Skeletal muscle tissue (tissue), 4 donors: Measurements from ENCODE around the gene ZNF385A. TPM values are rescaled to one million over a fixed set of nuclear protein-coding genes. Genes with fewer than 3 reads are reported as not detected.

ENCODE experiments used
- H3K27ac ChIP-seq: one replicate; pipeline ENCODE4 v1.7.0; 2013; ENCODE audit warnings: mild to moderate bottlenecking, low read depth, low read length, inconsistent platforms
- H3K27me3 ChIP-seq, 3 donors: one replicate each; pipeline ENCODE4 v1.7.0; 2013; ENCODE audit warnings: low read length in 3 of 3; ENCODE audit not compliant: control insufficient read depth in 3 of 3, insufficient read depth in 3 of 3
- H3K36me3 ChIP-seq, 3 donors: one replicate each; pipeline ENCODE4 v1.7.0; 2013; ENCODE audit warnings: low read length in 3 of 3; ENCODE audit not compliant: control insufficient read depth in 3 of 3, insufficient read depth in 3 of 3
- H3K4me1 ChIP-seq, 3 donors: one replicate each; pipeline ENCODE4 v1.7.0; 2013; ENCODE audit warnings: low read length in 3 of 3, mild to moderate bottlenecking in 3 of 3; ENCODE audit not compliant: control insufficient read depth in 3 of 3, insufficient read depth in 3 of 3
- H3K4me3 ChIP-seq, 3 donors: one replicate each; pipeline ENCODE4 v1.7.0; 2013; ENCODE audit warnings: low read length in 3 of 3
- H3K9ac ChIP-seq, 3 donors: one replicate each; pipeline ENCODE4 v1.7.0; 2013; ENCODE audit warnings: low read length in 3 of 3, mild to moderate bottlenecking in 3 of 3, moderate library complexity in 2 of 3, low read depth in 1 of 3
- H3K9me3 ChIP-seq, 3 donors: one replicate each; pipeline ENCODE4 v1.7.0; 2013; ENCODE audit warnings: low read length in 3 of 3; ENCODE audit not compliant: control insufficient read depth in 3 of 3
- total RNA-seq: library from RNA; depleted of rRNA; stranded (reverse); fragments of >200 nt; gene quantifications from one replicate; pipeline ENCODE4 v1.2.3, GENCODE V29; 2014
- donor health status: Osteomylitis.

Gene ZNF385A, protein sequence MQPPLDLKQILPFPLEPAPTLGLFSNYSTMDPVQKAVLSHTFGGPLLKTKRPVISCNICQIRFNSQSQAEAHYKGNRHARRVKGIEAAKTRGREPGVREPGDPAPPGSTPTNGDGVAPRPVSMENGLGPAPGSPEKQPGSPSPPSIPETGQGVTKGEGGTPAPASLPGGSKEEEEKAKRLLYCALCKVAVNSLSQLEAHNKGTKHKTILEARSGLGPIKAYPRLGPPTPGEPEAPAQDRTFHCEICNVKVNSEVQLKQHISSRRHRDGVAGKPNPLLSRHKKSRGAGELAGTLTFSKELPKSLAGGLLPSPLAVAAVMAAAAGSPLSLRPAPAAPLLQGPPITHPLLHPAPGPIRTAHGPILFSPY
- 3.7 TPM for total RNA-seq

DNA sequence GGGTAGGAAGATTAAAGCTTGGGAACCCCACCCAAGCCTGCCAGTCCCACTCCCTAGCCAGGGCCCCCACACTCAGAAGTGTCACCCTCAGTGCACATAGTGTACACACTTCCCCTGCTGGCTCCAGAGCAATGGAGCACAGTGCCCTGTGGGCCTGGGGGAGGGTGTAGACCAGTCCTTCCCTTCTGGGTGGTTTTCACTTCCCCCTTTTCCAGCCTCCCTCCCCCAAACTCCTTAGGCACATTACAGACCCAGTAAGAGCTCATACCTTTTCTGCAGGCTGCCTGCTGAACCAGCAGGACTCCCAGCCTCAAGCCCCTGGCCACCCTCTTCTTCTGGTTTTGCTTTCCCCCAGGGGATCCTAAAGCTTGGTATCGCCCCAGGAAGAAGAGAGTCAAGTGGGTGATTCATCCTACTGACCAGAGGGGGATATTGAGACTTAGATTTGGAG lies at the start of gene ZNF385A:
TSS of gene ZNF385A (minus strand) at position 143 of the 451 bp plus-strand sequence. CDS start 219 bp downstream, outside the sequence.
- H3K4me1 ChIP-seq, result peaks cover 29 to 67% (median 67%) of the 10 kb centered on the region in 3 donors
- H3K4me3 ChIP-seq, result peak within 1 kb of the TSS; percentile 56 to 79 (median 75)
- H3K9ac ChIP-seq, result peak within 1 kb of the TSS; percentile 61 to 88 (median 75)
- H3K9me3 ChIP-seq, result no peaks in the 10 kb centered on the region
- peak within 1 kb of the TSS; percentile 81 for H3K27ac ChIP-seq
- peaks cover 0 to 4% (median 0%) of the 10 kb centered on the region in 3 donors for H3K36me3 ChIP-seq
- no peaks in the 10 kb centered on the region for H3K27me3 ChIP-seq

GRCh38 chr12:54432815-54433164 lies 48.3 kb upstream of the ZNF385A start:
- peaks cover 23 to 29% (median 25%) of the 10 kb centered on the region in 3 donors for H3K4me1 ChIP-seq
- H3K27ac ChIP-seq, result peak overlapping the region; percentile 82
- H3K27me3 ChIP-seq, result no peaks in the 10 kb centered on the region
- no peaks in the 10 kb centered on the region for H3K36me3 ChIP-seq
- no peak overlapping the region for H3K9ac ChIP-seq
- H3K4me3 ChIP-seq, result no peak overlapping the region
- no peaks in the 10 kb centered on the region for H3K9me3 ChIP-seq

DNA sequence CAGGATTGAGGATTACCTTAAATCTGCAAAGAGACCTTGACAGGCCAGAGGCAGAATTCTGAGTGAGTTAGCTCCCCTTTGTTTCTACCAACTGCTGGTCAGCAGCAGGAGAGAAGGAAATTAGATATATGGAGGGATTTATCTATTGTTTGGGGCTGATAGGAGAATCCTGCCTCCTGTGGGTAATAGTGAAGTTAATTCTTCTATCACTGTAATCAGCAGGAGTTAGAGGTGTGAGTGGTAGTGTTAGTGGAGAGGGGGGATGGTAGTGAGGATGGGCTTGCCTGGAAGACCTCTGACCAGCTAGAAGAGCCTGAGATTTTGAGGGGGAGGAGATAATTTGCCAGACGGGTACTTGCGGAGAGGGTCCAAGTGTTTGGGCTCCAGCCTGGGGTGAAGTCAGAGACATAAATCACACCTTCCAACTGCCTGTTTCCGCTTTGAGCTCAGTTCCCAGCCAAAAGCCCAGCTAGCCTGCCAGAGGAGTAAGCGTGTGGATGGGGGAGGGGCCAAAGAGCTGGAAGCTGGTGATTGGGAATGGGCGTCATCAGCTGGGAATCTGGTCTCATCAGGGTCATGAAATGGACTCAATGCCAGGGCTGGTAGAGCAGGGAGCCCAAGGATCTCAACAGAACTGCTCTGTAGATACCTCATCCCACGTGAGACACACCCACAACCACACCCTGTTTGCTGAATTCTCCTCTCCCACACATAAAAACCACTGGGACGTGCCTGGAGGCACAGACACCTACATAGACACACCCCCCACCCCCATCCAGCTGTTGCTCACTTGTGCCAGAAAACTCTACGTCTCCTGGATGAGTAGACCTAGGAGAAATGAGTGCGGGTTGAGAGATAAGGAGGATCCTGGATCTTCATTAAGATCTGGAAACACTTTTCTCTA lies 47.6 kb upstream of the ZNF385A start:
- H3K27me3 ChIP-seq, result no peaks in the 10 kb centered on the region
- H3K27ac ChIP-seq, result peak overlapping the region; percentile 82
- H3K4me1 ChIP-seq, result peaks cover 30 to 35% (median 31%) of the 10 kb centered on the region in 3 donors
- no peaks in the 10 kb centered on the region for H3K36me3 ChIP-seq
- H3K9ac ChIP-seq, result no peak overlapping the region
- no peaks in the 10 kb centered on the region for H3K9me3 ChIP-seq
- no peak overlapping the region for H3K4me3 ChIP-seq

GRCh38 chr12:54430471-54431069 lies 46.0 kb upstream of the ZNF385A start:
- Histone ChIP-seq H3K4me3 (no peak overlapping the region), H3K27ac (no peak overlapping the region), H3K4me1 (peaks cover 39 to 40% (median 40%) of the 10 kb centered on the region in 3 donors), H3K27me3 (no peaks in the 10 kb centered on the region), H3K9ac (no peak overlapping the region), H3K36me3 (no peaks in the 10 kb centered on the region), H3K9me3 (no peaks in the 10 kb centered on the region)

GRCh38 chr12:54429014-54429471 lies 44.5 kb upstream of the ZNF385A start:
- Histone ChIP-seq H3K4me1 (peaks cover 45 to 52% (median 49%) of the 10 kb centered on the region in 3 donors), H3K36me3 (no peaks in the 10 kb centered on the region), H3K4me3 (no peak overlapping the region), H3K9ac (no peak overlapping the region), H3K27ac (peak overlapping the region; percentile 15), H3K9me3 (no peaks in the 10 kb centered on the region), H3K27me3 (no peaks in the 10 kb centered on the region)

GRCh38 chr12:54428050-54429013 lies 43.8 kb upstream of the ZNF385A start:
- Histone ChIP-seq H3K4me1 (peaks cover 45 to 51% (median 49%) of the 10 kb centered on the region in 3 donors), H3K36me3 (no peaks in the 10 kb centered on the region), H3K4me3 (no peak overlapping the region)

GRCh38 chr12:54427106-54427505 lies 42.6 kb upstream of the ZNF385A start:
- H3K4me3 ChIP-seq, result peak overlapping the region in 1 of 3 donors; percentile 1
- no peaks in the 10 kb centered on the region for H3K9me3 ChIP-seq
- H3K9ac ChIP-seq, result no peak overlapping the region
- no peak overlapping the region for H3K27ac ChIP-seq
- peaks cover 35 to 43% (median 40%) of the 10 kb centered on the region in 3 donors for H3K4me1 ChIP-seq
- no peaks in the 10 kb centered on the region for H3K27me3 ChIP-seq
- H3K36me3 ChIP-seq, result no peaks in the 10 kb centered on the region

More at GRCh38 chr12:54428050-54429013, 43.8 kb upstream of the ZNF385A start:
- Histone ChIP-seq H3K9me3 (no peaks in the 10 kb centered on the region), H3K27me3 (no peaks in the 10 kb centered on the region), H3K27ac (peak overlapping the region; percentile 13), H3K9ac (no peak overlapping the region)

- Histone ChIP-seq H3K27me3 (no peaks in the 10 kb centered on the region), H3K9me3 (no peaks in the 10 kb centered on the region), H3K36me3 (no peaks in the 10 kb centered on the region), H3K4me3 (no peak overlapping the region), H3K27ac (no peak overlapping the region), H3K9ac (no peak overlapping the region), H3K4me1 (peaks cover 33 to 43% (median 36%) of the 10 kb centered on the region in 3 donors)
These were observed 42.2 kb upstream of the ZNF385A start for GRCh38 chr12:54426690-54427089.

GRCh38 chr12:54425702-54426101 lies 41.2 kb upstream of the ZNF385A start:
- Histone ChIP-seq H3K27ac (no peak overlapping the region), H3K9me3 (no peaks in the 10 kb centered on the region), H3K4me1 (peaks cover 36 to 49% (median 43%) of the 10 kb centered on the region in 3 donors), H3K4me3 (no peak overlapping the region), H3K9ac (no peak overlapping the region), H3K27me3 (no peaks in the 10 kb centered on the region), H3K36me3 (no peaks in the 10 kb centered on the region)
